Stimulated activated naive B cell treated with anti-CD40 and anti-IgM and Interleukin-4, amounts not matched to agents 10 μg/mL and 1 μg/mL and 100 μg/mL, for 72 hours (primary cell): ENCODE data around the gene TMEM81.

Source experiments
- ATAC-seq, 2 donors: fragments of 150-1000 bp; cut with Tn5 transposase; replicated peaks; 2 replicates each; pipeline ENCODE4 v1.10.0; 2021; ENCODE audit warnings: moderate library complexity in 1 of 2
- DNase-seq: peaks from one replicate; pipeline ENCODE4 v3.0.0; 2021
- H3K27ac Mint-ChIP-seq: one replicate; pipeline ENCODE4 v1.8.0; 2022; ENCODE audit warnings: mild to moderate bottlenecking, mixed read lengths
- H3K27me3 Mint-ChIP-seq, 2 donors: one replicate each; pipeline ENCODE4 v1.8.0; 2022; ENCODE audit warnings: mixed read lengths in 2 of 2
- H3K36me3 Mint-ChIP-seq, 2 donors: one replicate each; pipeline ENCODE4 v1.8.0; 2022; ENCODE audit warnings: mixed read lengths in 2 of 2, mild to moderate bottlenecking in 1 of 2
- H3K4me1 Mint-ChIP-seq, 2 donors: one replicate each; pipeline ENCODE4 v1.8.0; 2022; ENCODE audit warnings: mixed read lengths in 2 of 2, mild to moderate bottlenecking in 1 of 2
- H3K4me3 Mint-ChIP-seq, 2 donors: one replicate each; pipeline ENCODE4 v1.8.0; 2022; ENCODE audit warnings: mild to moderate bottlenecking in 2 of 2, mixed read lengths in 2 of 2, moderate library complexity in 1 of 2
- H3K9me3 Mint-ChIP-seq, 2 donors: one replicate each; pipeline ENCODE4 v1.8.0; 2022; ENCODE audit warnings: mixed read lengths in 2 of 2, mild to moderate bottlenecking in 1 of 2

Gene TMEM81

GRCh38 chr1:205058853-205059252, 25.4 kb downstream of the TMEM81 start:
- DNase-seq: no peak
- no peak for ATAC-seq
- Mint-ChIP-seq H3K4me3 (no peak overlapping the region), H3K36me3 (no peaks in the 10 kb centered on the region), H3K27ac (no peak overlapping the region), H3K9me3 (no peaks in the 10 kb centered on the region), H3K27me3 (peaks cover 7 to 13% of the 10 kb centered on the region in 2 donors), H3K4me1 (peaks cover 0 to 6% of the 10 kb centered on the region in 2 donors)

- no peak overlapping the region for H3K27ac Mint-ChIP-seq
- DNase-seq (no peak), ATAC-seq (no peak)
- H3K27me3 Mint-ChIP-seq: peaks cover 7 to 21% of the 10 kb centered on the region in 2 donors
- H3K36me3 Mint-ChIP-seq: no peaks in the 10 kb centered on the region
- H3K9me3 Mint-ChIP-seq: no peaks in the 10 kb centered on the region
- H3K4me3 Mint-ChIP-seq: no peak overlapping the region
- H3K4me1 Mint-ChIP-seq: peaks cover 0 to 6% of the 10 kb centered on the region in 2 donors
These were observed 26.3 kb downstream of the TMEM81 start for GRCh38 chr1:205057808-205058575.

GRCh38 chr1:205056956-205057568, 27.2 kb downstream of the TMEM81 start:
- Mint-ChIP-seq H3K27me3 (peaks cover 7 to 22% of the 10 kb centered on the region in 2 donors), H3K9me3 (no peaks in the 10 kb centered on the region), H3K36me3 (no peaks in the 10 kb centered on the region), H3K27ac (no peak overlapping the region), H3K4me3 (no peak overlapping the region), H3K4me1 (peaks cover 0 to 6% of the 10 kb centered on the region in 2 donors)
- ATAC-seq (no peak), DNase-seq (no peak)

GRCh38 chr1:205056188-205056611, 28.1 kb downstream of the TMEM81 start:
- H3K9me3 Mint-ChIP-seq: no peaks in the 10 kb centered on the region
- H3K27ac Mint-ChIP-seq: no peak overlapping the region
- H3K4me3 Mint-ChIP-seq: no peak overlapping the region
- no peak for DNase-seq
- H3K4me1 Mint-ChIP-seq: no peaks in the 10 kb centered on the region
- no peak for ATAC-seq
- H3K27me3 Mint-ChIP-seq: peaks cover 7 to 22% of the 10 kb centered on the region in 2 donors
- H3K36me3 Mint-ChIP-seq: no peaks in the 10 kb centered on the region

- ATAC-seq: no peak
- no peak for DNase-seq
- no peaks in the 10 kb centered on the region for H3K9me3 Mint-ChIP-seq
- H3K4me3 Mint-ChIP-seq: no peak overlapping the region
- no peak overlapping the region for H3K27ac Mint-ChIP-seq
- no peaks in the 10 kb centered on the region for H3K36me3 Mint-ChIP-seq
- H3K27me3 Mint-ChIP-seq: peaks cover 7 to 22% of the 10 kb centered on the region in 2 donors
- H3K4me1 Mint-ChIP-seq: no peaks in the 10 kb centered on the region
These were observed 30.2 kb downstream of the TMEM81 start for GRCh38 chr1:205054013-205054412.

GRCh38 chr1:205053296-205053695, 31.0 kb downstream of the TMEM81 start:
- no peaks in the 10 kb centered on the region for H3K4me1 Mint-ChIP-seq
- H3K4me3 Mint-ChIP-seq: no peak overlapping the region
- no peaks in the 10 kb centered on the region for H3K9me3 Mint-ChIP-seq
- DNase-seq: no peak
- H3K27ac Mint-ChIP-seq: no peak overlapping the region
- H3K27me3 Mint-ChIP-seq: peaks cover 7 to 25% of the 10 kb centered on the region in 2 donors
- no peak for ATAC-seq
- no peaks in the 10 kb centered on the region for H3K36me3 Mint-ChIP-seq

GRCh38 chr1:205052690-205053089, 31.6 kb downstream of the TMEM81 start:
- Mint-ChIP-seq H3K4me3 (no peak overlapping the region), H3K9me3 (no peaks in the 10 kb centered on the region), H3K27ac (no peak overlapping the region), H3K4me1 (no peaks in the 10 kb centered on the region), H3K36me3 (no peaks in the 10 kb centered on the region), H3K27me3 (peaks cover 7 to 25% of the 10 kb centered on the region in 2 donors)
- ATAC-seq (no peak), DNase-seq (no peak)

- ATAC-seq (no peak), DNase-seq (no peak)
- Mint-ChIP-seq H3K27ac (no peak overlapping the region), H3K9me3 (no peaks in the 10 kb centered on the region), H3K36me3 (no peaks in the 10 kb centered on the region), H3K4me1 (no peaks in the 10 kb centered on the region), H3K27me3 (peaks cover 31 to 42% of the 10 kb centered on the region in 2 donors), H3K4me3 (no peak overlapping the region)
These were observed 34.8 kb downstream of the TMEM81 start for GRCh38 chr1:205049479-205049878.

- Mint-ChIP-seq H3K27ac (no peak overlapping the region), H3K36me3 (no peaks in the 10 kb centered on the region), H3K4me3 (no peak overlapping the region), H3K4me1 (no peaks in the 10 kb centered on the region), H3K9me3 (no peaks in the 10 kb centered on the region), H3K27me3 (peaks cover 39 to 42% of the 10 kb centered on the region in 2 donors)
- DNase-seq: no peak
- no peak for ATAC-seq
These were observed 35.9 kb downstream of the TMEM81 start for GRCh38 chr1:205048382-205048781.

GRCh38 chr1:205047764-205048231, 36.5 kb downstream of the TMEM81 start:
- DNase-seq (no peak), ATAC-seq (no peak)
- no peak overlapping the region for H3K4me3 Mint-ChIP-seq
- H3K27ac Mint-ChIP-seq: no peak overlapping the region
- peaks cover 36 to 46% of the 10 kb centered on the region in 2 donors for H3K27me3 Mint-ChIP-seq
- H3K36me3 Mint-ChIP-seq: no peaks in the 10 kb centered on the region
- no peaks in the 10 kb centered on the region for H3K4me1 Mint-ChIP-seq
- H3K9me3 Mint-ChIP-seq: no peaks in the 10 kb centered on the region

- Mint-ChIP-seq H3K4me3 (no peak overlapping the region), H3K36me3 (no peaks in the 10 kb centered on the region), H3K4me1 (no peaks in the 10 kb centered on the region), H3K27me3 (peaks cover 44 to 55% of the 10 kb centered on the region in 2 donors), H3K9me3 (no peaks in the 10 kb centered on the region), H3K27ac (no peak overlapping the region)
- DNase-seq (no peak), ATAC-seq (no peak)
These were observed 37.4 kb downstream of the TMEM81 start for GRCh38 chr1:205046870-205047269.

- no peak overlapping the region for H3K4me3 Mint-ChIP-seq
- H3K27ac Mint-ChIP-seq: no peak overlapping the region
- DNase-seq (no peak), ATAC-seq (no peak)
- peaks cover 62 to 63% of the 10 kb centered on the region in 2 donors for H3K27me3 Mint-ChIP-seq
- no peaks in the 10 kb centered on the region for H3K9me3 Mint-ChIP-seq
- H3K4me1 Mint-ChIP-seq: no peaks in the 10 kb centered on the region
- no peaks in the 10 kb centered on the region for H3K36me3 Mint-ChIP-seq
These were observed 39.1 kb downstream of the TMEM81 start for GRCh38 chr1:205045146-205045545.

- Mint-ChIP-seq H3K27me3 (peaks cover 66 to 67% of the 10 kb centered on the region in 2 donors), H3K27ac (no peak overlapping the region), H3K36me3 (no peaks in the 10 kb centered on the region), H3K9me3 (no peaks in the 10 kb centered on the region), H3K4me3 (no peak overlapping the region), H3K4me1 (no peaks in the 10 kb centered on the region)
- ATAC-seq: no peak
- DNase-seq: no peak
These were observed 39.5 kb downstream of the TMEM81 start for GRCh38 chr1:205044741-205045140.

- no peak overlapping the region for H3K4me3 Mint-ChIP-seq
- no peaks in the 10 kb centered on the region for H3K36me3 Mint-ChIP-seq
- ATAC-seq (no peak), DNase-seq (no peak)
- H3K4me1 Mint-ChIP-seq: no peaks in the 10 kb centered on the region
- peaks cover 66 to 68% of the 10 kb centered on the region in 2 donors for H3K27me3 Mint-ChIP-seq
- H3K9me3 Mint-ChIP-seq: no peaks in the 10 kb centered on the region
- no peak overlapping the region for H3K27ac Mint-ChIP-seq
These were observed 40.4 kb downstream of the TMEM81 start for GRCh38 chr1:205043866-205044265.
